NCI-H1930 (cell line): ENCODE results near the gene CYP19A1.

Experiments used
- DNase-seq, 2 experiments: peaks; one replicate each; lab custom pipeline; 2025; lab: John Stamatoyannopoulos, UW

Gene CYP19A1

GRCh38 chr15:51338496-51338895 lies at the start of gene CYP19A1:
Gene CYP19A1, minus strand, starts transcription at chr15:51338596. Its CDS starts 95,684 bp downstream, at chr15:51242912.
- no peak for DNase-seq

GRCh38 chr15:51387699-51388041 lies 49.3 kb upstream of the CYP19A1 start:
- no peak for DNase-seq

GRCh38 chr15:51386960-51387698 lies 48.7 kb upstream of the CYP19A1 start:
- no peak for DNase-seq

GRCh38 chr15:51386486-51386885 lies 48.1 kb upstream of the CYP19A1 start:
- DNase-seq = no peak

GRCh38 chr15:51386029-51386428 lies 47.6 kb upstream of the CYP19A1 start:
- DNase-seq = no peak

- DNase-seq = no peak
Observed at GRCh38 chr15:51382787-51383186, 44.4 kb upstream of the CYP19A1 start.

GRCh38 chr15:51380999-51381806 lies 42.8 kb upstream of the CYP19A1 start:
- DNase-seq = peak in 1 of 2 experiments; percentile 45

- DNase-seq = no peak
Observed at GRCh38 chr15:51379390-51379789, 41.0 kb upstream of the CYP19A1 start.

GRCh38 chr15:51378406-51378805 lies 40.0 kb upstream of the CYP19A1 start:
- no peak for DNase-seq

- DNase-seq = no peak
Observed at GRCh38 chr15:51377038-51377786, 38.8 kb upstream of the CYP19A1 start.

GRCh38 chr15:51375966-51376640 lies 37.7 kb upstream of the CYP19A1 start:
- no peak for DNase-seq

- peak; percentile 44 to 57 for DNase-seq
Observed at GRCh38 chr15:51374131-51374530, 35.7 kb upstream of the CYP19A1 start.

- no peak for DNase-seq
Observed at GRCh38 chr15:51371266-51371665, 32.9 kb upstream of the CYP19A1 start.

GRCh38 chr15:51369451-51369761 lies 31.0 kb upstream of the CYP19A1 start:
- DNase-seq = no peak

GRCh38 chr15:51368751-51369450 lies 30.5 kb upstream of the CYP19A1 start:
- no peak for DNase-seq

GRCh38 chr15:51368307-51368706 lies 29.9 kb upstream of the CYP19A1 start:
- no peak for DNase-seq

GRCh38 chr15:51367322-51367976 lies 29.1 kb upstream of the CYP19A1 start:
- DNase-seq = no peak

GRCh38 chr15:51366920-51367319 lies 28.5 kb upstream of the CYP19A1 start:
- no peak for DNase-seq

GRCh38 chr15:51366071-51366470 lies 27.7 kb upstream of the CYP19A1 start:
- no peak for DNase-seq

GRCh38 chr15:51365417-51365816 lies 27.0 kb upstream of the CYP19A1 start:
- no peak for DNase-seq

- DNase-seq = no peak
Observed at GRCh38 chr15:51363383-51363782, 25.0 kb upstream of the CYP19A1 start.
